Heart left ventricle (tissue), 16 donors: Measurements from ENCODE around the gene CCDC28A. TPM values are rescaled to one million over a fixed set of nuclear protein-coding genes. Genes with fewer than 3 reads are reported as not detected.

Experiments used
- ATAC-seq, 4 donors: fragments of 200-7000 bp; cut with Tn5 transposase; one replicate each; pipeline ENCODE4 v1.9.1; 2020 to 2022; ENCODE audit warnings: moderate library complexity in 4 of 4, mild to moderate bottlenecking in 3 of 4, moderate number of reproducible peaks in 1 of 4
- DNase-seq, 5 donors: peaks; one replicate each; pipeline ENCODE4 v3.0.0-alpha.2; 2020
- H3K27ac ChIP-seq, 12 donors: fragments of 200-600 bp; sonication (generic) in 4 of 12; one replicate each; pipeline versions ENCODE4 v1.5.0 to v1.8.0; 2016 to 2022; ENCODE audit warnings: mild to moderate bottlenecking in 2 of 12
- H3K27me3 ChIP-seq, 9 donors: fragments of 200-600 bp; sonication (generic) in 2 of 9; one replicate each; pipeline versions ENCODE4 v1.5.1 to v1.8.0; 2016 to 2022; ENCODE audit warnings: mild to moderate bottlenecking in 3 of 9
- H3K36me3 ChIP-seq, 9 donors: fragments of 200-600 bp; sonication (generic) in 2 of 9; one replicate each; pipeline versions ENCODE4 v1.5.0 to v1.8.0; 2018 to 2022; ENCODE audit warnings: mild to moderate bottlenecking in 2 of 9
- H3K4me1 ChIP-seq, 12 donors: fragments of 200-600 bp; sonication (generic) in 4 of 12; one replicate each; pipeline versions ENCODE4 v1.5.0 to v1.8.0; 2016 to 2022; ENCODE audit warnings: mild to moderate bottlenecking in 3 of 12
- H3K4me3 ChIP-seq, 12 donors: fragments of 200-600 bp; sonication (generic) in 4 of 12; one replicate each; pipeline versions ENCODE4 v1.5.0 to v1.8.0; 2017 to 2022; ENCODE audit warnings: mild to moderate bottlenecking in 9 of 12, moderate library complexity in 4 of 12
- H3K9me3 ChIP-seq, 12 donors: fragments of 200-600 bp; sonication (generic) in 4 of 12; one replicate each; pipeline versions ENCODE4 v1.5.0 to v1.8.0; 2016 to 2022; ENCODE audit warnings: mild to moderate bottlenecking in 1 of 12
- CTCF ChIP-seq, 12 donors: fragments of 200-600 bp; sonication (generic) in 4 of 12; IDR thresholded peaks; one replicate each; pipeline versions ENCODE4 v1.5.0 to v1.8.0; 2018 to 2022; ENCODE audit warnings: antibody characterized with exemption in 12 of 12, mild to moderate bottlenecking in 5 of 12
- POLR2A ChIP-seq, 2 donors: fragments of 450-650 bp; IDR thresholded peaks; one replicate each; pipeline ENCODE4 v1.6.1; 2017; ENCODE audit warnings: antibody characterized with exemption in 2 of 2, mild to moderate bottlenecking in 2 of 2, moderate library complexity in 2 of 2
- WGBS, 4 donors: extraction: QIAGEN DNeasy Blood & Tissue Kit in 2 of 4; methylation state at CpG; one replicate each; pipeline versions ENCODE4 v1.1.5 to v1.1.7; 2013 to 2018; 5-methylcytosine and 5-hydroxymethylcytosine counted together
- intact Hi-C, 10 donors: fragments of 100-400 bp; cut with DNase I; formaldehyde crosslinking; loops; one replicate each; pipeline versions ENCODE4 v1.11.1 to v1.14.2; 2022
- polyA plus RNA-seq, 2 donors: library from polyadenylated mRNA; stranded (reverse); fragments of 200-250 nt; gene quantifications; one replicate each; pipeline ENCODE4 v1.2.3, GENCODE V29; 2013
- total RNA-seq, 9 donors: library from RNA; depleted of rRNA in 2 of 9; stranded (reverse); fragments of >200 nt in 2 of 9; fragmentation: NEBNext Ultra II Directional in 3 of 9; extraction: Animal tissue kit (Norgen Biotek cat#: 25700) in 3 of 9; gene quantifications; one replicate each; pipeline versions ENCODE4 v1.1.0 to v1.2.4, GENCODE V29; 2016 to 2023
- donor health status: ischemic (EF 13 %, LVEDD 7.1; RV severe dilation, severe dysfunction).
- donor health status: healthy with polysubstance abuse.
- donor health status: DM: no; HTN: yes; CAD: no.
- donor health status: DM: no; HTN: no; CAD: no.
- donor health status: ischemic (EF 25% LVEDD 6.9; RV normal size, moderate dysfunction).
- donor health status: ischemic (EF 25% LVEDD 5.7; RV mildly dilated, moderate dysfunction).
- donor health status: healthy.
- donor health status: DM: yes; HTN: yes; CAD: no.
- donor health status: ischemic (EF 35%, LVEDD 5.7; RV mildly dilated, moderate dysfunction).
- donor health status: nonischemic (EF 11% LVEDD 7.7; RV severe dilation, severe dysfunction).
- donor health status: DM: yes; HTN: yes; CAD: no.
- donor health status: PGD.
- donor health status: ischemic (EF 29% LVEDD 5.4; RV normal size, mild dysfunction).
- donor health status: nonischemic (EF 23%, LVEDD 6.1; RV moderate dilation, normal function).

The CCDC28A gene
- total and polyA plus RNA-seq, 11 donors: 4.6 to 13.6 (median 7.8) TPM

DNA sequence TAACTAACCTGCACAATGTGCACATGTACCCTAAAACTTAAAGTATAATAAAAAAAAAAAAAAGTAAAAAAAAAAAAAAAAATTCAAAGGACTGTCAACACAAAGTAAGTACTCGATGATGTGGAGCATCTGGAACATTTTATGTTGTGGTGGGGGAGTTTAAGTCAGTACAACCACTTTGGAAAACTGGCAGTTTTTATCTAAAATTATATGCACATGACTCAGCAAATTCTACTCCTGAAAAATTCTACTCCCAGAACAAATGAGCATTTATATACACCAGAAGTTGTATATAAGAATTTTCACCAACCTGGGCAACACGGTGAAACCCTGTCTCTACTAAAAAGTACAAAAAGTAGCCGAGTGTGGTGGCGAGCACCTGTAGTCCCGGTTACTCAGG is 36.9 kb upstream of the CCDC28A start:
- H3K4me1 ChIP-seq: no peaks in the 10 kb centered on the region
- no peaks in the 10 kb centered on the region for H3K27me3 ChIP-seq
- no peak for DNase-seq
- H3K27ac ChIP-seq: no peak overlapping the region
- H3K9me3 ChIP-seq: peaks cover 0 to 6% (median 0%) of the 10 kb centered on the region in 12 donors
- 90 to 94% (median 91%) methylated on average over 5 of the region's 5 CpGs for WGBS, 4 donors
- no peak for TF ChIP-seq POLR2A (IDR thresholded peaks at IDR 0.05)
- TF ChIP-seq CTCF (IDR thresholded peaks at IDR 0.05): no peak
- no peak overlapping the region for H3K4me3 ChIP-seq
- no peak for ATAC-seq
- intact Hi-C loops: no loop called here
- no peaks in the 10 kb centered on the region for H3K36me3 ChIP-seq

GRCh38 chr6:138752017-138752416 is 21.6 kb upstream of the CCDC28A start:
- Histone ChIP-seq H3K27me3 (no peaks in the 10 kb centered on the region), H3K9me3 (peaks cover 0 to 3% (median 0%) of the 10 kb centered on the region in 12 donors), H3K36me3 (no peaks in the 10 kb centered on the region), H3K27ac (no peak overlapping the region), H3K4me1 (peaks cover 0 to 1% (median 0%) of the 10 kb centered on the region in 12 donors), H3K4me3 (no peak overlapping the region)
- DNase-seq (no peak), ATAC-seq (no peak)
- intact Hi-C loops: no loop called here
- WGBS, 4 donors: 86 to 98% (median 90%) methylated on average over 4 of the region's 4 CpGs
- TF ChIP-seq POLR2A (IDR thresholded peaks at IDR 0.05) (no peak), CTCF (IDR thresholded peaks at IDR 0.05) (no peak)

DNA sequence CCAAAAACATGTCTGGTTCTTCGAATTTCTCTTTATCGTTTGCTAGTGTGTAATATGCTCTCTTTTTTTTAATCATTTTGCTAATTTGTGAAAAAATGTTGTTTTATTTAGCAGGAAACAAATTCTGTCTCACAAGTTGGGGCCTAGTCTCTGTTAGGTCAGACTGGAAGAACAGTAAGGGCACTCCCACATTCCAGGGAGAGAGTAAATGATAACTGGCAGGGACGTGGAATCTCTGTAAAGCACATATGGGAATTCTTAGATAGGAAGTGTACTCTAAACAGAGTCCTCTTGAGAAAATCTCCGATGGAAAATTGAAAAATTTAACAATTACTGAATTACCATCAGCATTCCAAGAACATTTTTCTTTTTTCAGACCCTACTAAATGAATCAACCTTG is 16.4 kb upstream of the CCDC28A start:
- H3K4me3 ChIP-seq: no peak overlapping the region
- no peak for ATAC-seq
- H3K4me1 ChIP-seq: peaks cover 0 to 3% (median 0%) of the 10 kb centered on the region in 12 donors
- H3K36me3 ChIP-seq: no peaks in the 10 kb centered on the region
- no peak overlapping the region for H3K27ac ChIP-seq
- no peaks in the 10 kb centered on the region for H3K9me3 ChIP-seq
- intact Hi-C loops: no loop called here
- TF ChIP-seq POLR2A (IDR thresholded peaks at IDR 0.05): no peak
- no peak for TF ChIP-seq CTCF (IDR thresholded peaks at IDR 0.05)
- H3K27me3 ChIP-seq: no peaks in the 10 kb centered on the region
- 48 to 55% (median 51%) methylated on average over 4 of the region's 4 CpGs for WGBS, 4 donors
- no peak for DNase-seq

DNA sequence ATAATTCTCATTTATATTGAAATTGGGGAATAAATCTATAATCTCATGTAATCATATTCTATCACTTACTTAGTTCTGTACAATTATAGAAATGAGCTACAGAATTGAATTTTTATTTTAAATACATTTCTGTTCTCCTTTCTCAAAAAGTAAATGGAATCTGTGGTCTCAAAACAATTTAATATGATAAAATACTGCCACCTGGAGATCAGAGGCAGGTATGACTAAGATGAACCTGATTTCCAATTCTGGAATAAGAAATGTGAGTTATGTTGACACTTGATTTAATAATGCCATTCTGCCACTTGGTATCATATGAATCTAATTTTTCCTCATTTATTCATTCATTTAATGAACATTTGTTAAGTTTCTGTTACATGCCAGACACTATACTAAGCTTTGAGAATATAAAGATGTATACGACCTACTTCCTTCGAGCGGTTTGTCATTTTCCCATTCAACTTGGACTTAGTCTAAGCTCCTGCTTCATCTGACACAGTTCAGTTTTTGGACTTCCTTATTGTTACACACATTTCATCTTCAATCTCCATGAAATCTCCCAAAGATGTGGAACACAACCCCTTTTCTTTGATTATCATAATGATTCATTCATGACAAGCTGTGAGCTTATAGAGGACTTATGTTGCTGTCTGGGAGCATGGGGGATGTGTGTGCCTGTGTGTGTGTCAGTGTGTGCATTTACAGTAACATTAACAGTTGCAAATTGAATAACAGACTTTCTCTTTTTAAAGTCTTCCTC is 7.5 kb upstream of the CCDC28A start:
- no peak overlapping the region for H3K4me3 ChIP-seq
- H3K4me1 ChIP-seq: no peaks in the 10 kb centered on the region
- no peak overlapping the region for H3K27ac ChIP-seq
- ATAC-seq: no peak
- no peak for TF ChIP-seq POLR2A (IDR thresholded peaks at IDR 0.05)
- peak; percentile 61 to 80 (median 74) for TF ChIP-seq CTCF (IDR thresholded peaks at IDR 0.05)
- no peaks in the 10 kb centered on the region for H3K9me3 ChIP-seq
- H3K27me3 ChIP-seq: no peaks in the 10 kb centered on the region
- no peak for DNase-seq
- 87 to 96% (median 93%) methylated on average over 3 of the region's 3 CpGs for WGBS, 4 donors
- H3K36me3 ChIP-seq: no peaks in the 10 kb centered on the region
- intact Hi-C loops: loop anchor here (1.0 to 10.0 kb wide), 15 partner anchors 44 to 761 kb away; no protein-coding TSS in a partner anchor
